Right kidney (tissue), 1 donor: ENCODE measurements around the gene CNKSR3.
"Not testable (repeated sequence)": the region's sequence is repeated elsewhere in the genome, so short reads cannot be mapped to it uniquely, and the experiment has no call there.

Source experiments
- DNase-seq: peaks from one replicate; pipeline ENCODE4 v3.0.0-alpha.2; 2016

The CNKSR3 gene

GRCh38 chr6:154532426-154532825 lies 21.9 kb upstream of the CNKSR3 start:
- DNase-seq = no peak

- no peak for DNase-seq
Observed at GRCh38 chr6:154529957-154530356, 19.5 kb upstream of the CNKSR3 start.

- DNase-seq = no peak
Observed at GRCh38 chr6:154528310-154528915, 17.9 kb upstream of the CNKSR3 start.

DNA sequence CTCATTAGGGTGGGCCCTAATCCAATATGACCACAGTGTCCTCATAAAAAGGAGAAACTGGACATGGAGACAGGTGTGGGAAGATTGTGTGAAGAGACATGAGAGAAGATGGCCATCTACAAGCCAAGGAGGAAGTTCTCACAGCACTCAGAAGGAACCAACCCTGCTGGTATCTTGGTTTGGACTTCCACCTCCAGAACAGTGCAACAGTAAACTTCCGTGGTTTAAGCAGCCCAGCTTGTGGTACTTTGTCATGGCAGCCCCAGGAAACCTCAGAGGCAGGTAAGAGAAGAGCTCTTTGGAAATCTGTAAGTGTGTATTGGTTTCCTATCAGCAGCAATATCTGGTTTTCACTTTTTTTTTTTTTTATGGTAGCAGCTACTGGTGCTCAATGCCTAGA lies 16.5 kb upstream of the CNKSR3 start:
- no peak for DNase-seq

- DNase-seq = no peak
Observed at GRCh38 chr6:154522576-154522975, 12.1 kb upstream of the CNKSR3 start.

DNA sequence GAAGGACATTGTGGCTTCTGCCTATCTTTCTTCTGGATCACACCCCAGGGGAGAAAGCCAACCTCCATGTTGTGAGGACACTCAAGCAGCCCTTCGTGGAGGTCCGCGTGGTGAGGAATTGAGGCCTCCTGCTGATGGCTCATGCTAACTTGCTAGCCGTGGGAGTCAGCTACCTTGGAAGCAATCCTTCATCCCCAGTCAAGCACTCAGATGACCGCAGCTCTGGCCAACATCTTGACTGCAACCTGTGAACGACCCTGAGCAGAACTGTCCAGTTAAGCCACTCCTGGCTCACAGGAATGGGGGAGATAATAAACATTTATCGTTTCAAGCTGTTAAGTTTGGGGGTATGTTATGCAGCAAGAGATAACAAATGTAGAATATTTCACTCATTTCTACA lies 10.9 kb upstream of the CNKSR3 start:
- no peak for DNase-seq

GRCh38 chr6:154520280-154520679 lies 9.8 kb upstream of the CNKSR3 start:
- no peak for DNase-seq

GRCh38 chr6:154518396-154518795 lies 7.9 kb upstream of the CNKSR3 start:
- DNase-seq = no peak

- DNase-seq = no peak
Observed at GRCh38 chr6:154516276-154516675, 5.8 kb upstream of the CNKSR3 start.

GRCh38 chr6:154515826-154516225 lies 5.3 kb upstream of the CNKSR3 start:
- no peak for DNase-seq

DNA sequence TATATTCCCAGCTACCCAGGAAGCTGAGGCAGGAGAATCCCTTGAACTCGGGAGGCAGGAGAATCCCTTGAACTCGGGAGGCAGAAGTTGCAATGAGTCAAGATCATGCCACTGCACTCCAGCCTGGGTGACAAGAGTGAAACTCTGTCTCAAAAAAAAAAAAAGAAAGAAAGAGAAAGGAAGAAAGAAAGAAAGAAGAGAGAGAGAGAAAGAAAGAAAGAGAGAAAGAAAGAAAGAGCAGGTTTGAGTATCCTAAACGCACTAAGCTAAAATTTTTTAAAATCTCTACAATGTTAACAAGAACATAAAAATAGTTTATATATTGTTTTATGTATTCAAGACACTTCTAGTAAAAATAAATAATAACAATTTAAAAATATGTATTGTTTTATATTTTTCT lies 4.6 kb upstream of the CNKSR3 start:
- DNase-seq = not testable (repeated sequence)

- no peak for DNase-seq
Observed at GRCh38 chr6:154514481-154514880, 4.0 kb upstream of the CNKSR3 start.

GRCh38 chr6:154513601-154514320 lies 3.3 kb upstream of the CNKSR3 start:
- no peak for DNase-seq

DNA sequence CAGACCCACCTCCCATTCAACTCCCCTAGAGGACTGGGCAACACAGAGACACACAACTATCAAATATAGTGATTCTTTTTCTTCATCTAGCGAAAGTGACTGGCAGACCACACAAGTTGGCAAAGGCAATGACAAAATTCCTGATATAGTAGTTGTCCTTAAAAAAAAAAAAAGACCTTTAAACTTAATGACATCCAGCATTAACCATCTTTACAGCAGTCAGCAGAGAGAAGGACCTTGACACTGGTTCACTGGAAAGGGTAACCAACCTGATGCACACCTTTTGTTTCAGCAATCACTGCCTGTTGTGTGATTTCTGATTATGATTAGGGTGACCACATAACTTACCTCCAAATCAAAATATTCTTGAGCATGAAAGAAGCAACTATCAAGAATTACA lies 1.7 kb upstream of the CNKSR3 start:
- no peak for DNase-seq

DNA sequence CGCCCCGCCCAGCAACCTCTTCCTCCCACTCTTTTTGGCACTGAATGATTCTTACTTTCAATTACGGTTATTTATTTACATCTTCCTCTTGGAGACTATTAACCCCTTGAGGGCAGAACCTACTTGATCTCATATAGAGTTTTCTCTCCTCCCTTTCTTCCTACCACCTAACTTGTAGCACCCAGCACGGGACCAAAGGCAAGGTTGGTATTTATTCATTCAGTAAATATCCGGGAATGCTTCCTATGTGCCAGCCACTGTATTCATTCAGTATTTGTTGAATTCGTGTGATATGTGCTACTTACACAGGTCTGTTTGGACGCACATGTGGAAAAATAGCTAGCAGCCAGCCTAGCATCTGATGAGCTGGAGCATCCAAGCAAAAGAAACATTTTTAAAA lies 1.3 kb upstream of the CNKSR3 start:
- DNase-seq = peak; percentile 55

DNA sequence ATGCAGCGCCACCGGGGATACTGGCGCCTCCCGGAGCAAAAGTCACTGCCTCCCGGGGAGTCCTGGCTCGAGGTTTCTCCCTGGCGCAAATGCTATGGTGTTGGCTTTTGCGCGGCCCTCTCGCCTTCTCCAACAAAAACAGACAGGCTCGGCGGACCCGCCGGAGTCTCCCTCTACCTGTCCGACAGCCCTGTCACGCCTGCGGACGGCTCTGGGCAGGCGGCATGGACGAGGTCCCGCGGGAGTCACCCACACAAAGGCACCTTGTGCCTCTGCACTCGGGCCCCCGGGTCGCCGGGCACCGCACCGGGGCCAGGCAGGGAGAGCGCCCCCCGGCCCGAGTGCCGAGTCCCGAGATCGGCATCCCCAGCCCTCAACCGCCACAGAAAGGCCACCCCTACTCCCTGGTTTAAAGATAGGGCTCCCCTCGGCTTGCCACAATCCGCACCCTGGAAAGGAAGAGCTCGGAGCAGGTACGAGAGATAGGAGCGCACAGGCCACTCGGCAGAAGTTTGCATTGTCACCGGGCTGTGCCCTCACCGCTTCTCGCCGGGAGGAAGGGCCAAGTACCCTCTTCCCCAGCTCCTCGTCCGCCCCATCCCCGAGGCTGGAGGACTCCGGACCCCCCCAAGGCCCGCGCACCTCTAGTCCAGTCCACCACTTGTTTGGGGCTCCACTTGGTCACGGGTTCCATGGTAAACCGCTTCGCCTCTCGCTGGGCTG lies 903 bp downstream of the CNKSR3 start:
- DNase-seq = peak; percentile 83

GRCh38 chr6:154508573-154509375 lies 1.7 kb downstream of the CNKSR3 start:
- no peak for DNase-seq

DNA sequence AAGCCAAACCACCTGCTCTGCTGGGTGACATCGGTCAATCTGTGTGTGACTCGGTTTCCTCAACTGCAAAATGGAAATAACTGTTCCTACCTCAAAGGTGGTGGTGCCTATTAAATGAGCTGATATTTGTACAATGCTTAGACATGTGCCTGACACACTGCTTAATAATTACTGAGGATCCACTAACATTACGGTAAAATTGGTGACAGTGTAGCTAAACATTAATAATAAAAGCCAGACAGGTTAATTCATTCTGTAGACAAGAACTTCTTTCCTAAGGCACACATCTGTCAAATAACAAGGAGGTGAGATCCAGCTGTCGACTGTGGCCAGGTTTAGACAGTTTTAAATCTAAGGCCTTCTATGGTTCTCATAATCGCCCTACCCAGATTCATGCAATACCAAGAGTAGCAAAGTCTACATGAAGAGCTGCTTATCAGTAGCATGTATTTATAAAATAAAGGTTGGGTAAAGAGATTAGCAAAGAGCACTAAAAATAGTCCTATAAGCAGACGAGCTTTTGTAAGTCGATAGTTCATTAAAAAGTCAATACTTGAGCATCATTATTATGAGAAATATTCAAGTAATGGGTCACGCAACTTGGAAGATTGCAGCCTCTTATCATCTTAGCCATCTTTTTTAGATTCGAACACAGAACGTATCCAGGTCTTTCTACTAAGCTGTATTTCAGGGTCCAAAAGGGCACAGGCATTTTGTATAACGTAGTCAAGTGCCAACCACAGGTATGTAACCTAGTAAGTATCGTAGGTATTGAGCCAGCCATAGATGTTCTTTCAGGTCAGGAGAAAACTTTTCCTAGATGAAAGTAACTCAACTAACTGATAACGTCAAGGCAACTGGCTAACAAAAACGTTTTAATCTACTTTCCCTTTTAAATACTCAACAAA lies 3.2 kb downstream of the CNKSR3 start:
- DNase-seq = no peak

DNA sequence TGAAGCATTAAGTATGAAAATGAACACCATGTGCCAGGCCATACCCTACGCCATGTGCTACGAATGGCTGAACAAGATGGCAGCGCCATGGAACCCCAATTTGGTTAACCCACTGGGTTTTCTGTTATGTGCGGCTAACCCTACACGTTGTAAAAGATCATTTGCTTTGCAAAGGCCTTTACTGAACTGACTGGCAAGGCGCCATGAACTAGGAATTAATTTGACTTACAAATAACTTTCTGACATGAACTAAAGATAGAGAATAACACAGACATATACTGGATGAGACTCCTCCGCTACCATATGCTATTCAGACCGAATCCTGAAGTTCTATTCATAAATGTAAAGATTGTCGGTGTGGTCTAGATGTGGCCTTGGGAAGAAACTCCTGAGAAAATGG lies 3.9 kb downstream of the CNKSR3 start:
- no peak for DNase-seq

GRCh38 chr6:154506108-154506507 lies 4.4 kb downstream of the CNKSR3 start:
- no peak for DNase-seq

DNA sequence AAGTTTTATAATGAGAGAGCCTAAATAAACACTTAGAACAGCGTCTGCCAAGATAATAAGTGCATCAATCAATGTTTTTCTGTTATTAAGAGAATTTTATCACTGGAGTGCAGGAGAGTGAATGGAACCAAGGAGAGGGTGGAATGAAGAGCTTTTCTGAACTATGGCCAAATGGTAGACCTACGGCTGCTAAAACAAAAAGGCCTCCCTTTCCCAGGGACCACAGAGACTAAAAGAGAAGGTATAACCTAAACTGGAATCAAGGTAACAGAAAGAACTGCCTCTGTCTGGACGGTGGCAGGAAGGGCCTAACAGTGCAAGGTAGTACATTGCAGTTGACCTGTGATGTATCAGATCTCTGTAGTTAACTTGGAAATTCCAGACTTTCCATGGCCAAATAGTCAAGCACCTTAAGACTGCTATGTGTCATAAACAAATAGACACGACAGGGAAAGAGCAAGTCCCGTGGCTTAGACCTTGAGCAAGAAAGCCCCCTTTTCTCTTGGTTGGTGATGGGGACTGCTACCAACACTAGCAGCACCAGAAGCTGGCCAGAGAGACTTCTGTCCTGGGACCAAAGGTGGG lies 5.5 kb downstream of the CNKSR3 start:
- no peak for DNase-seq
